WTC11 (cell line): ENCODE results near the gene SLK. TPM values are rescaled to one million over a fixed set of nuclear protein-coding genes. Genes with fewer than 3 reads are reported as not detected.
A peak's percentile ranks its signal among the peaks of the same experiment; 100 is the strongest.

Source experiments
- ATAC-seq: fragments of 200-7000 bp; cut with Tn5 transposase; 2 replicates; pipeline ENCODE4 v1.10.0; 2021; ENCODE audit warnings: mild to moderate bottlenecking, moderate library complexity
- CTCF ChIA-PET: fragments of 300-600 bp; sonication (Branson Sonifier 250); formaldehyde crosslinking; loops from one replicate; lab custom pipeline; 2021; ENCODE audit warnings: antibody characterized with exemption; lab: Charles Lee
- POLR2A ChIA-PET: fragments of 350-600 bp; sonication (Branson Sonifier 250); formaldehyde crosslinking; loops from one replicate; lab custom pipeline; 2021; ENCODE audit warnings: antibody characterized with exemption; lab: Charles Lee
- DNase-seq: peaks from one replicate; pipeline ENCODE4 v3.0.0; 2021; ENCODE audit warnings: low spot score
- H3K27ac Mint-ChIP-seq: 2 replicates; pipeline ENCODE4 v1.8.0; 2021; ENCODE audit warnings: mixed read lengths
- H3K27me3 Mint-ChIP-seq: 2 replicates; pipeline ENCODE4 v1.8.0; 2021; ENCODE audit warnings: low read depth, mild to moderate bottlenecking, moderate library complexity, mixed read lengths
- H3K36me3 Mint-ChIP-seq: 2 replicates; pipeline ENCODE4 v1.8.0; 2021; ENCODE audit warnings: mixed read lengths
- H3K4me1 Mint-ChIP-seq: 2 replicates; pipeline ENCODE4 v1.8.0; 2022; ENCODE audit warnings: mixed read lengths
- H3K4me3 Mint-ChIP-seq: 2 replicates; pipeline ENCODE4 v1.8.0; 2021; ENCODE audit warnings: mild to moderate bottlenecking, moderate library complexity, mixed read lengths
- H3K9me3 Mint-ChIP-seq: 2 replicates; pipeline ENCODE4 v1.8.0; 2021; ENCODE audit warnings: mixed read lengths
- EMX1 ChIP-seq: fragments of 250-450 bp; sonication (Bioruptor Pico); IDR thresholded peaks from 2 replicates; pipeline ENCODE4 v1.8.0; 2021; ENCODE audit warnings: mild to moderate bottlenecking
- GABPB1 ChIP-seq: sonication (generic); formaldehyde crosslinking; IDR thresholded peaks from 2 replicates; pipeline ENCODE4 v1.8.1; 2023; ENCODE audit warnings: mild to moderate bottlenecking, missing genetic modification reagents
- NFE2L1 ChIP-seq: sonication (generic); formaldehyde crosslinking; IDR thresholded peaks from 2 replicates; pipeline ENCODE4 v1.8.1; 2023; ENCODE audit warnings: missing genetic modification reagents
- NR1H2 ChIP-seq: sonication (generic); formaldehyde crosslinking; IDR thresholded peaks from 2 replicates; pipeline ENCODE4 v1.9.0; 2021; ENCODE audit warnings: mild to moderate bottlenecking, moderate library complexity, missing genetic modification reagents
- NR2C2 ChIP-seq: sonication (generic); formaldehyde crosslinking; IDR thresholded peaks from 2 replicates; pipeline ENCODE4 v1.8.0; 2022; ENCODE audit warnings: mild to moderate bottlenecking, missing genetic modification reagents
- NR3C1 ChIP-seq: sonication (generic); formaldehyde crosslinking; conservative IDR thresholded peaks from 2 replicates; pipeline ENCODE4 v1.8.1; 2023; ENCODE audit warnings: low read depth, mild to moderate bottlenecking, missing genetic modification reagents
- OVOL2 ChIP-seq: fragments of 250-450 bp; sonication (Bioruptor Pico); IDR thresholded peaks from 2 replicates; pipeline ENCODE4 v1.9.0; 2021; ENCODE audit warnings: mild to moderate bottlenecking, borderline replicate concordance
- TEAD1 ChIP-seq: sonication (generic); formaldehyde crosslinking; IDR thresholded peaks from 2 replicates; pipeline ENCODE4 v1.8.0; 2022; ENCODE audit warnings: mild to moderate bottlenecking, missing genetic modification reagents
- ZBTB21 ChIP-seq: sonication (generic); formaldehyde crosslinking; IDR thresholded peaks from 2 replicates; pipeline ENCODE4 v1.8.1; 2023; ENCODE audit warnings: mild to moderate bottlenecking, missing genetic modification reagents, borderline replicate concordance
- ZNF219 ChIP-seq: sonication (generic); formaldehyde crosslinking; IDR thresholded peaks from 2 replicates; pipeline ENCODE4 v1.8.0; 2023; ENCODE audit warnings: missing genetic modification reagents, mild to moderate bottlenecking, borderline replicate concordance
- ZNF317 ChIP-seq: sonication (generic); formaldehyde crosslinking; IDR thresholded peaks from 2 replicates; pipeline ENCODE4 v1.8.1; 2023; ENCODE audit warnings: low read depth, mild to moderate bottlenecking, moderate library complexity, missing genetic modification reagents, borderline replicate concordance
- ZNF416 ChIP-seq: fragments of 250-450 bp; sonication (Bioruptor Pico); IDR thresholded peaks from 2 replicates; pipeline ENCODE4 v1.9.0; 2021; ENCODE audit warnings: mild to moderate bottlenecking, inconsistent platforms
- ZNF671 ChIP-seq: fragments of 250-450 bp; sonication (Bioruptor Pico); IDR thresholded peaks from 2 replicates; pipeline ENCODE4 v1.8.0; 2021; ENCODE audit warnings: mild to moderate bottlenecking
- total RNA-seq: library from RNA; stranded (reverse); gene quantifications from 3 replicates; pipeline ENCODE4 v1.2.3, GENCODE V29; 2021
- TF ChIP-seq, protein P1 (sequence below): sonication (generic); formaldehyde crosslinking; IDR thresholded peaks from 2 replicates; pipeline ENCODE4 v1.8.0; 2023; ENCODE audit warnings: mild to moderate bottlenecking, missing genetic modification reagents
- TF ChIP-seq, protein P2 (sequence below): sonication (generic); formaldehyde crosslinking; IDR thresholded peaks from 2 replicates; pipeline ENCODE4 v1.8.0; 2022; ENCODE audit warnings: mild to moderate bottlenecking, missing genetic modification reagents
- TF ChIP-seq, protein P3 (sequence below): sonication (generic); formaldehyde crosslinking; IDR thresholded peaks from 2 replicates; pipeline ENCODE4 v1.8.1; 2022; ENCODE audit warnings: low read depth, missing genetic modification reagents, borderline replicate concordance
- TF ChIP-seq, protein P4 (sequence below): fragments of 250-450 bp; sonication (Bioruptor Pico); IDR thresholded peaks from 2 replicates; pipeline ENCODE4 v1.9.0; 2021; ENCODE audit warnings: mild to moderate bottlenecking
- TF ChIP-seq, protein P5 (sequence below): sonication (generic); formaldehyde crosslinking; IDR thresholded peaks from 2 replicates; pipeline ENCODE4 v1.8.1; 2022; ENCODE audit warnings: missing genetic modification reagents, borderline replicate concordance
- TF ChIP-seq, protein P6 (sequence below): fragments of 200-600 bp; IDR thresholded peaks from 2 replicates; pipeline ENCODE4 v1.8.0; 2022; ENCODE audit warnings: antibody characterized with exemption
- TF ChIP-seq, protein P7 (sequence below): sonication (generic); formaldehyde crosslinking; IDR thresholded peaks from 2 replicates; pipeline ENCODE4 v1.8.1; 2023; ENCODE audit warnings: mild to moderate bottlenecking, missing genetic modification reagents
- TF ChIP-seq, protein P8 (sequence below): sonication (generic); formaldehyde crosslinking; IDR thresholded peaks from 2 replicates; pipeline ENCODE4 v1.8.1; 2022; ENCODE audit warnings: mild to moderate bottlenecking, moderate library complexity, missing genetic modification reagents

Gene SLK
- total RNA-seq, 1 experiment from 2014 or later = 19.2 TPM

DNA sequence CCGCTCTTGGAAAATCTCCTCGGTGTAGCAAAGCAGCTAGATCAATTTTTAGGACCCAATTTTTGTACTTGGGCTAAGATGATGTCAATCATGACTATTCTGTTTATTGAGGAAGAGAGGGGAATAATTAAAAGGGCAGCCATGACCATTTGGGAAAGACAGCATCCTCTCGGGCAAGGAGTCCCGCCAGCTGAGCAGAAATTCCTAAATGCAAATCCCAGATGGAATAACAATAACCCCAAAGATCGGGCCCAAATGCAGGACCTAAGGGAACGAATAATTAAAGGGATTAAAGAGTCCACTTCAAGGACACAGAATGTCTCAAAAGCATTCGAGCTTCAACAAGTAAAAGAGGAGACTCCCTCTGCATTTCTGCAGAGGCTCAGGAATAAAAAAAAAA lies 100.0 kb downstream of the SLK start:
- peaks cover 48% of the 10 kb centered on the region for H3K4me1 Mint-ChIP-seq
- POLR2A ChIA-PET = interaction anchor here (0.6 to 2.3 kb wide), 4 partner anchors 55 to 208 kb away, joined by 3 to 15 read pairs (median 6); partner anchors contain the start of genes GSTO1 and SFR1
- TF ChIP-seq, protein P1, sequence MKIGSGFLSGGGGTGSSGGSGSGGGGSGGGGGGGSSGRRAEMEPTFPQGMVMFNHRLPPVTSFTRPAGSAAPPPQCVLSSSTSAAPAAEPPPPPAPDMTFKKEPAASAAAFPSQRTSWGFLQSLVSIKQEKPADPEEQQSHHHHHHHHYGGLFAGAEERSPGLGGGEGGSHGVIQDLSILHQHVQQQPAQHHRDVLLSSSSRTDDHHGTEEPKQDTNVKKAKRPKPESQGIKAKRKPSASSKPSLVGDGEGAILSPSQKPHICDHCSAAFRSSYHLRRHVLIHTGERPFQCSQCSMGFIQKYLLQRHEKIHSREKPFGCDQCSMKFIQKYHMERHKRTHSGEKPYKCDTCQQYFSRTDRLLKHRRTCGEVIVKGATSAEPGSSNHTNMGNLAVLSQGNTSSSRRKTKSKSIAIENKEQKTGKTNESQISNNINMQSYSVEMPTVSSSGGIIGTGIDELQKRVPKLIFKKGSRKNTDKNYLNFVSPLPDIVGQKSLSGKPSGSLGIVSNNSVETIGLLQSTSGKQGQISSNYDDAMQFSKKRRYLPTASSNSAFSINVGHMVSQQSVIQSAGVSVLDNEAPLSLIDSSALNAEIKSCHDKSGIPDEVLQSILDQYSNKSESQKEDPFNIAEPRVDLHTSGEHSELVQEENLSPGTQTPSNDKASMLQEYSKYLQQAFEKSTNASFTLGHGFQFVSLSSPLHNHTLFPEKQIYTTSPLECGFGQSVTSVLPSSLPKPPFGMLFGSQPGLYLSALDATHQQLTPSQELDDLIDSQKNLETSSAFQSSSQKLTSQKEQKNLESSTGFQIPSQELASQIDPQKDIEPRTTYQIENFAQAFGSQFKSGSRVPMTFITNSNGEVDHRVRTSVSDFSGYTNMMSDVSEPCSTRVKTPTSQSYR = no peak
- TF ChIP-seq ZNF416 (CRISPR knock-in tag) (no peak), TEAD1 (CRISPR knock-in tag) (no peak), NR2C2 (CRISPR knock-in tag) (no peak), ZBTB21 (no peak), EMX1 (CRISPR knock-in tag) (no peak), ZNF317 (CRISPR knock-in tag) (no peak)
- TF ChIP-seq, protein P2, sequence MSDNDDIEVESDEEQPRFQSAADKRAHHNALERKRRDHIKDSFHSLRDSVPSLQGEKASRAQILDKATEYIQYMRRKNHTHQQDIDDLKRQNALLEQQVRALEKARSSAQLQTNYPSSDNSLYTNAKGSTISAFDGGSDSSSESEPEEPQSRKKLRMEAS (CRISPR knock-in tag) = no peak
- TF ChIP-seq, protein P3, sequence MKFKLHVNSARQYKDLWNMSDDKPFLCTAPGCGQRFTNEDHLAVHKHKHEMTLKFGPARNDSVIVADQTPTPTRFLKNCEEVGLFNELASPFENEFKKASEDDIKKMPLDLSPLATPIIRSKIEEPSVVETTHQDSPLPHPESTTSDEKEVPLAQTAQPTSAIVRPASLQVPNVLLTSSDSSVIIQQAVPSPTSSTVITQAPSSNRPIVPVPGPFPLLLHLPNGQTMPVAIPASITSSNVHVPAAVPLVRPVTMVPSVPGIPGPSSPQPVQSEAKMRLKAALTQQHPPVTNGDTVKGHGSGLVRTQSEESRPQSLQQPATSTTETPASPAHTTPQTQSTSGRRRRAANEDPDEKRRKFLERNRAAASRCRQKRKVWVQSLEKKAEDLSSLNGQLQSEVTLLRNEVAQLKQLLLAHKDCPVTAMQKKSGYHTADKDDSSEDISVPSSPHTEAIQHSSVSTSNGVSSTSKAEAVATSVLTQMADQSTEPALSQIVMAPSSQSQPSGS (CRISPR knock-in tag) = no peak
- TF ChIP-seq, protein P4, sequence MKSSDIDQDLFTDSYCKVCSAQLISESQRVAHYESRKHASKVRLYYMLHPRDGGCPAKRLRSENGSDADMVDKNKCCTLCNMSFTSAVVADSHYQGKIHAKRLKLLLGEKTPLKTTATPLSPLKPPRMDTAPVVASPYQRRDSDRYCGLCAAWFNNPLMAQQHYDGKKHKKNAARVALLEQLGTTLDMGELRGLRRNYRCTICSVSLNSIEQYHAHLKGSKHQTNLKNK (CRISPR knock-in tag) = no peak

DNA sequence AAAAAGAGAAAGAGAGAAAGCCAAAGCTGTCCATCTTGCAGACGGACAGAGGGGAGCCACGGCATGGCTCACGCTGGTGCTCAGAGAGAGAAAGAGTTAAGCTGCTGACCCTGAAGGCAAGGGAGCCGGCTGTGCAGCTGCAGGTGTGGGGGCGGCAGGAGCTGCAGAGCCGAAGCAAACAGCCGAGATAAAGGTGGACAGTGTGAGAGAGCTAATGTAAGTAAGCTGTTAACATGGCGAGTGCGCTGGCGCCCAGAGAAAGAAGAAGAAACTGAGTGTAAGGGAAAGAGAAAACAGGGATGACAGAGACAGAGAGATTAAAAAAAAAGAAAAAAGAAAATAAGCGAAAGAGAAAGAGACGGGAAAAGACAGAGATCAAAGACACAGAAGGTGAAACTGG lies 100.6 kb downstream of the SLK start:
- no peaks in the 10 kb centered on the region for H3K36me3 Mint-ChIP-seq
- peak overlapping the region; percentile 88 for H3K27ac Mint-ChIP-seq
- H3K9me3 Mint-ChIP-seq = 0 out of 2 replicates have a peak, but pooled peaks cover 8% of the 10 kb centered on the region
- no peaks in the 10 kb centered on the region for H3K27me3 Mint-ChIP-seq
- CTCF ChIA-PET = interaction anchor here (1.0 to 1.8 kb wide), 4 partner anchors 55 to 238 kb away, joined by 4 to 7 read pairs (median 6); partner anchors contain the start of gene SFR1
- POLR2A ChIA-PET = interaction anchor here (2.3 kb wide), 1 partner anchor 54 kb away, joined by 15 read pairs; the partner anchor contains the start of gene SFR1
- H3K4me1 Mint-ChIP-seq = peaks cover 48% of the 10 kb centered on the region
- ATAC-seq = peak; percentile 80
- peak overlapping the region; percentile 37 for H3K4me3 Mint-ChIP-seq
- peak; percentile 58 for DNase-seq
- TF ChIP-seq ZNF219 = no peak
- TF ChIP-seq, protein P5, sequence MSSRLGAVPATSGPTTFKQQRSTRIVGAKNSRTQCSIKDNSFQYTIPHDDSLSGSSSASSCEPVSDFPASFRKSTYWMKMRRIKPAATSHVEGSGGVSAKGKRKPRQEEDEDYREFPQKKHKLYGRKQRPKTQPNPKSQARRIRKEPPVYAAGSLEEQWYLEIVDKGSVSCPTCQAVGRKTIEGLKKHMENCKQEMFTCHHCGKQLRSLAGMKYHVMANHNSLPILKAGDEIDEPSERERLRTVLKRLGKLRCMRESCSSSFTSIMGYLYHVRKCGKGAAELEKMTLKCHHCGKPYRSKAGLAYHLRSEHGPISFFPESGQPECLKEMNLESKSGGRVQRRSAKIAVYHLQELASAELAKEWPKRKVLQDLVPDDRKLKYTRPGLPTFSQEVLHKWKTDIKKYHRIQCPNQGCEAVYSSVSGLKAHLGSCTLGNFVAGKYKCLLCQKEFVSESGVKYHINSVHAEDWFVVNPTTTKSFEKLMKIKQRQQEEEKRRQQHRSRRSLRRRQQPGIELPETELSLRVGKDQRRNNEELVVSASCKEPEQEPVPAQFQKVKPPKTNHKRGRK = 0 out of 2 replicates have a peak, but pooled peaks have one; percentile 33

More for the DNA sequence above, 100.0 kb downstream of the SLK start:
- H3K36me3 Mint-ChIP-seq = no peaks in the 10 kb centered on the region
- H3K27me3 Mint-ChIP-seq = no peaks in the 10 kb centered on the region
- H3K4me3 Mint-ChIP-seq = peak overlapping the region; percentile 37
- CTCF ChIA-PET = interaction anchor here (0.6 to 1.8 kb wide), 6 partner anchors 48 to 1582 kb away, joined by 4 to 7 read pairs (median 6); partner anchors contain the start of gene SFR1
- 0 out of 2 replicates have a peak, but pooled peaks cover 8% of the 10 kb centered on the region for H3K9me3 Mint-ChIP-seq
- H3K27ac Mint-ChIP-seq = peak overlapping the region; percentile 80
- peak; percentile 46 for ATAC-seq
- DNase-seq = no peak

DNA sequence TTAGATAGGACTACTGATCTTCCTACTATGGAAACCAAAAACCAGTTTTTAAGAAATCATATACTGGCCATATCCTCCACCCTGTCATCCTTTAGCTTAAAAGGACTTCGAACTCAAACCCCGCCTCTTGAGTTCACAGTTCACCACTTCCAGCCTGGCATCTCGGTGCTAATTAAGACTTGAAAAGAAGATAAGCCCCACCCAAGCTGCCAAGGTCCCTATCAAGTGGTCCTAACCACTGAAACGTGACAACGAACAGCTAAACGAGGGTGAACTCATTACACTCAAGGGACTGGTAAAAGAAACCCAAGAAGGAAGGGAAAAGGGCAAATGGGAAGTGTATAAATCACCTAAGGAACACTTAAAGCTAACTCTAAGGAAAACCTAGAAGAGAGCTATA lies 102.7 kb downstream of the SLK start:
- Mint-ChIP-seq H3K4me1 (peaks cover 48% of the 10 kb centered on the region), H3K4me3 (no peak overlapping the region), H3K9me3 (0 out of 2 replicates have a peak, but pooled peaks cover 5% of the 10 kb centered on the region), H3K27ac (no peak overlapping the region), H3K36me3 (no peaks in the 10 kb centered on the region), H3K27me3 (no peaks in the 10 kb centered on the region; the same call in 1 of the 2 replicates)
- CTCF ChIA-PET = interaction anchor here (1.0 kb wide), 1 partner anchor 12 kb away, joined by 3 read pairs; no protein-coding TSS in a partner anchor
- ATAC-seq (no peak), DNase-seq (no peak)
- POLR2A ChIA-PET = no interaction called here
- TF ChIP-seq, protein P6, sequence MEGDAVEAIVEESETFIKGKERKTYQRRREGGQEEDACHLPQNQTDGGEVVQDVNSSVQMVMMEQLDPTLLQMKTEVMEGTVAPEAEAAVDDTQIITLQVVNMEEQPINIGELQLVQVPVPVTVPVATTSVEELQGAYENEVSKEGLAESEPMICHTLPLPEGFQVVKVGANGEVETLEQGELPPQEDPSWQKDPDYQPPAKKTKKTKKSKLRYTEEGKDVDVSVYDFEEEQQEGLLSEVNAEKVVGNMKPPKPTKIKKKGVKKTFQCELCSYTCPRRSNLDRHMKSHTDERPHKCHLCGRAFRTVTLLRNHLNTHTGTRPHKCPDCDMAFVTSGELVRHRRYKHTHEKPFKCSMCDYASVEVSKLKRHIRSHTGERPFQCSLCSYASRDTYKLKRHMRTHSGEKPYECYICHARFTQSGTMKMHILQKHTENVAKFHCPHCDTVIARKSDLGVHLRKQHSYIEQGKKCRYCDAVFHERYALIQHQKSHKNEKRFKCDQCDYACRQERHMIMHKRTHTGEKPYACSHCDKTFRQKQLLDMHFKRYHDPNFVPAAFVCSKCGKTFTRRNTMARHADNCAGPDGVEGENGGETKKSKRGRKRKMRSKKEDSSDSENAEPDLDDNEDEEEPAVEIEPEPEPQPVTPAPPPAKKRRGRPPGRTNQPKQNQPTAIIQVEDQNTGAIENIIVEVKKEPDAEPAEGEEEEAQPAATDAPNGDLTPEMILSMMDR = no peak
- no peak for TF ChIP-seq OVOL2 (CRISPR knock-in tag)
- no peak for TF ChIP-seq ZNF671 (CRISPR knock-in tag)
- no peak for TF ChIP-seq NR1H2 (CRISPR knock-in tag)
- no peak for TF ChIP-seq NR3C1
- TF ChIP-seq, protein P7, sequence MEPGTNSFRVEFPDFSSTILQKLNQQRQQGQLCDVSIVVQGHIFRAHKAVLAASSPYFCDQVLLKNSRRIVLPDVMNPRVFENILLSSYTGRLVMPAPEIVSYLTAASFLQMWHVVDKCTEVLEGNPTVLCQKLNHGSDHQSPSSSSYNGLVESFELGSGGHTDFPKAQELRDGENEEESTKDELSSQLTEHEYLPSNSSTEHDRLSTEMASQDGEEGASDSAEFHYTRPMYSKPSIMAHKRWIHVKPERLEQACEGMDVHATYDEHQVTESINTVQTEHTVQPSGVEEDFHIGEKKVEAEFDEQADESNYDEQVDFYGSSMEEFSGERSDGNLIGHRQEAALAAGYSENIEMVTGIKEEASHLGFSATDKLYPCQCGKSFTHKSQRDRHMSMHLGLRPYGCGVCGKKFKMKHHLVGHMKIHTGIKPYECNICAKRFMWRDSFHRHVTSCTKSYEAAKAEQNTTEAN (CRISPR knock-in tag) = no peak
- no peak for TF ChIP-seq ZBTB21
- TF ChIP-seq, protein P8, sequence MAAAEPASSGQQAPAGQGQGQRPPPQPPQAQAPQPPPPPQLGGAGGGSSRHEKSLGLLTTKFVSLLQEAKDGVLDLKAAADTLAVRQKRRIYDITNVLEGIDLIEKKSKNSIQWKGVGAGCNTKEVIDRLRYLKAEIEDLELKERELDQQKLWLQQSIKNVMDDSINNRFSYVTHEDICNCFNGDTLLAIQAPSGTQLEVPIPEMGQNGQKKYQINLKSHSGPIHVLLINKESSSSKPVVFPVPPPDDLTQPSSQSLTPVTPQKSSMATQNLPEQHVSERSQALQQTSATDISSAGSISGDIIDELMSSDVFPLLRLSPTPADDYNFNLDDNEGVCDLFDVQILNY (CRISPR knock-in tag) = no peak
- TF ChIP-seq NFE2L1 (CRISPR knock-in tag) = no peak
- no peak for TF ChIP-seq GABPB1 (CRISPR knock-in tag)
